ENCODE measurements around the gene SLC40A1. TPM values are rescaled to one million over a fixed set of nuclear protein-coding genes. Genes with fewer than 3 reads are reported as not detected.

The SLC40A1 gene
- polyA plus RNA-seq (2012; ENCODE audit: insufficient read depth, insufficient read length, low read depth) = 0.71 TPM

- peak; percentile 83 for DNase-seq
- Histone ChIP-seq H3K27me3 (no peaks in the 10 kb centered on the region), H3K4me1 (no peaks in the 10 kb centered on the region), H3K4me3 (ENCODE audit: low read depth, low read length) (peak within 1 kb of the TSS; percentile 69), H3K9me3 (no peaks in the 10 kb centered on the region), H3K36me3 (no peaks in the 10 kb centered on the region)
- TF ChIP-seq CTCF (IDR thresholded peaks at IDR 0.05; ENCODE audit: low read depth, low read length) = no peak
Observed at GRCh38 chr2:189580658-189581353, at the start of gene SLC40A1. SLC40A1 (minus strand) TSS chr2:189580786; CDS start chr2:189580460, 326 bp downstream.

GRCh38 chr2:189629531-189630453, 49.2 kb upstream of the SLC40A1 start:
- TF ChIP-seq CTCF (IDR thresholded peaks at IDR 0.05; ENCODE audit: low read depth, low read length) = no peak
- Histone ChIP-seq H3K4me1 (no peaks in the 10 kb centered on the region), H3K9me3 (no peaks in the 10 kb centered on the region), H3K4me3 (ENCODE audit: low read depth, low read length) (no peak overlapping the region), H3K27me3 (no peaks in the 10 kb centered on the region), H3K36me3 (no peaks in the 10 kb centered on the region)
- DNase-seq = no peak

GRCh38 chr2:189628817-189629530, 48.4 kb upstream of the SLC40A1 start:
- no peaks in the 10 kb centered on the region for H3K36me3 ChIP-seq
- no peaks in the 10 kb centered on the region for H3K27me3 ChIP-seq
- no peaks in the 10 kb centered on the region for H3K9me3 ChIP-seq
- H3K4me1 ChIP-seq = no peaks in the 10 kb centered on the region
- no peak for DNase-seq
- no peak for TF ChIP-seq CTCF (IDR thresholded peaks at IDR 0.05; ENCODE audit: low read depth, low read length)
- H3K4me3 ChIP-seq (ENCODE audit: low read depth, low read length) = no peak overlapping the region

DNA sequence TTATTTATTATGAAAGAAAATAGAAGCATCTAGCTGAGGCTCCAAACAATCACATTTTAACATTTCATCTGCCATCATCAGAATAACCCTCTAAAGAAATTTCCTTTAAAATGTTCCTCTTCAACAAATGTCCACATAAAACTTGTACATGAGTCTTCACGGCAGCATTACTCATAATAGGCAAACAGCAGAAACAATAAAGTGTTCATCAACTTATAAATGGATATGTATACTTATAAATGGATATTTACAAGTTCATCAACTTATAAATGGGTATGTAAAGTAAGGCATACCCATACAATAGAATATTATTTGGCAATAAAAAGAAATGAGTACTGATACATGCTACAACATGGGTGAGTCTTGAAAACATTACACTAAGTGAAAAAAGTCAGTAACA, 47.2 kb upstream of the SLC40A1 start:
- no peak for DNase-seq
- no peak for TF ChIP-seq CTCF (IDR thresholded peaks at IDR 0.05; ENCODE audit: low read depth, low read length)
- Histone ChIP-seq H3K4me3 (ENCODE audit: low read depth, low read length) (no peak overlapping the region), H3K27me3 (no peaks in the 10 kb centered on the region), H3K4me1 (no peaks in the 10 kb centered on the region), H3K36me3 (no peaks in the 10 kb centered on the region), H3K9me3 (no peaks in the 10 kb centered on the region)

DNA sequence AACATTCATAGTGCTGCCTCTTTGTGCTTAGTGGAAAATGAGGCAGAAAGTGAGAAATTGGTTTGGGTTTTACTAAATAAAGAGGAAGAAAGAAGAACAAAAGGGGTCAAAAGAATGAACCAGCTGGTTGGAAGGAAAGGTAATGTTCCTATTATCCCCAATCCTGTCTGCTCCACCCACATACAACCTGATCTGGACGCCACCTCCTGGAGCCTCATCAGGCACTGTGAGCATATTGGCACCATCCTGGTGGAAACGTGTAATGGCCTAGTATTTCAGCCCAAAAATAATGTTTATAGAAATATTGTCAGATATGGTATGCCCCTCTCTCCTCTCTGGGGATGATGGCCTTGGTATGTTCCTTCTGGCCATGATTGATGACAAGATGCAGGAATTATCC, 45.0 kb upstream of the SLC40A1 start:
- no peak for DNase-seq
- H3K27me3 ChIP-seq = no peaks in the 10 kb centered on the region
- no peaks in the 10 kb centered on the region for H3K9me3 ChIP-seq
- H3K4me1 ChIP-seq = 0 out of 2 replicates have a peak, but pooled peaks cover 2% of the 10 kb centered on the region
- no peak for TF ChIP-seq CTCF (IDR thresholded peaks at IDR 0.05; ENCODE audit: low read depth, low read length)
- no peak overlapping the region for H3K4me3 ChIP-seq (ENCODE audit: low read depth, low read length)
- no peaks in the 10 kb centered on the region for H3K36me3 ChIP-seq

Data from BE2C (cell line).